ENCODE results near the gene KCNJ16. TPM values are rescaled to one million over a fixed set of nuclear protein-coding genes. Genes with fewer than 3 reads are reported as not detected.

KCNJ16 gene
- total and polyA plus RNA-seq, 2 of the 13 experiments (the other 11 are each of a cell fraction or from before 2014, with no cell fraction given) = not detected

GRCh38 chr17:70098030-70098429 is 23.0 kb downstream of the KCNJ16 start:
- CTCF ChIA-PET (ENCODE audit: low intra/inter-chr PET ratio, low total read pairs) = no interaction called here
- no peak overlapping the region for H2AFZ ChIP-seq (ENCODE audit: low read length)
- POLR2A ChIA-PET = no interaction called here
- H3K36me3 ChIP-seq (replicated peaks in 1 of 2; ENCODE audit: control insufficient read depth in 1 of 2, insufficient read depth in 2 of 2, low read length in 2 of 2) = no peaks in the 10 kb centered on the region
- no peak overlapping the region for H3K4me2 ChIP-seq (ENCODE audit: low read depth, low read length)
- no TSS peak for BruUV-seq (replicated peaks)
- intact Hi-C loops (cut with micrococcal nuclease; ENCODE audit: unreplicated experiment) = no loop called here
- no peak overlapping the region for H3K27ac ChIP-seq (ENCODE audit: extremely low read length, insufficient read depth, low read length)
- H4K20me1 ChIP-seq (ENCODE audit: insufficient read depth, low read length) = no peaks in the 10 kb centered on the region
- no peak for DNase-seq (ENCODE audit: low spot score)
- TF ChIP-seq ZNF121 (CRISPR knock-in tag; IDR thresholded peaks at IDR 0.05) = no peak
- no peak for TF ChIP-seq ZNF124 (CRISPR knock-in tag; IDR thresholded peaks at IDR 0.05)
- TF ChIP-seq ZNF512 (CRISPR knock-in tag; IDR thresholded peaks at IDR 0.05) = no peak
- TF ChIP-seq DBP (CRISPR knock-in tag; IDR thresholded peaks at IDR 0.05; ENCODE audit: not compliant biosample characterization) = no peak
- no peak for TF ChIP-seq ZNF280D (CRISPR knock-in tag; IDR thresholded peaks at IDR 0.05)
- no peak for TF ChIP-seq ZNF615 (CRISPR knock-in tag; IDR thresholded peaks at IDR 0.05; ENCODE audit: borderline replicate concordance)
- TF ChIP-seq ZNF30 (CRISPR knock-in tag; IDR thresholded peaks at IDR 0.05) = no peak
- peaks cover 29% of the 10 kb centered on the region for H3K9me3 ChIP-seq (ENCODE audit: low read length)
- 2% methylated on average over 2 of the region's 2 CpGs for WGBS (ENCODE audit: low lambda C conversion rate)
- H3K4me3 ChIP-seq (replicated peaks in 1 of 3; ENCODE audit: insufficient read depth in 1 of 3, low read depth in 2 of 3, low read length in 3 of 3) = no peak overlapping the region
- H3K9ac ChIP-seq (ENCODE audit: insufficient read depth, low read depth, low read length) = no peak overlapping the region
- no peaks in the 10 kb centered on the region for H3K79me2 ChIP-seq (ENCODE audit: insufficient read depth, low read length)
- H3K27me3 ChIP-seq (ENCODE audit: control insufficient read depth in 1 of 2, insufficient read depth in 2 of 2, low read length in 2 of 2) = no peaks in the 10 kb centered on the region
- no peaks in the 10 kb centered on the region for H3K4me1 ChIP-seq (ENCODE audit: insufficient read depth, low read length)
- in situ Hi-C loops (cut with HindIII; ENCODE audit: extremely low pct_ligation_motif_present, low pct_unique_long_range_greater_than_20kb) = no loop called here
- no peak for FAIRE-seq
- ATAC-seq = no peak

Data from HepG2 (cell line).